RKO (cell line): ENCODE data around the gene TIMM10.
A peak's percentile ranks its signal among the peaks of the same experiment; 100 is the strongest.

ENCODE experiments used
- DNase-seq: peaks from one replicate; pipeline ENCODE4 v3.0.0-alpha.2; 2016; ENCODE audit warnings: low spot score

Gene TIMM10

DNA sequence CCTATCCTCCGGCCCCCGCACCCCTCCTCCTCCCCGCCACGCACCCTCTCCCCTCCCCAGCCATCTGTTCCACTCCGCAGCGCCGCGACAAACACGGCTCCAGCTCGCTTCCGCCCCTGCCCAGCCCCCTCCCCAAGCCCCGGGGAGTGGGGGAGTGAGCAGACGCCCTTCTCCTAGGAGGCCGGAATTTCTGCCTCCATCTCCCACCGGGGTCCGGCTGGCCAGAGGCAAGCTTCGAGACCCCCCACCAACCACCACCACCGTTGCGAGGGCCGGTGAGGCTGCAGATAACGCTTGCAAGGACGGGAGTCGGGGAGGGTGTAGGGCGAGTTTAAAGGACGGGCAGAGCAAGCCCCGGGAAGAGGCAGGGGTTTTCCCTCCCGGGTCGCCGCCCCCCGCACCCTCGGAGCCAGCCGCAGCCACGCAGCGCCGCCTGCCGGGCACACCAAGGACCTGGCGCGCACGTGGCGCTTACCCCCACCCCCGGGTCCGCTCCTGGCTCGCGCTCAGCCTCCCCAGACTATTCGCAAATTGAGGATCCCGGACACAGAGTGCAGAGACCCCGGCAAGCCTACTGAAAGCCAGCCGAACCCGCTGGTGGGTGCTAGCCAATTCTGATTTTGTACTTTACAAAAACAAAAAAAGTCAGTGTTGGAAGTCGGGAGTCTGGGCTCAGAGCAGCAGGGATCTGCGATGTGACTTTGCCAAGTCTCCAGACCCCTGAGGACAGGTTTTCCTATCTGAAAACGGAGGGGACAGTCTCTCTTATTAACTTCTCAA lies 47.6 kb downstream of the TIMM10 start:
- no peak for DNase-seq

DNA sequence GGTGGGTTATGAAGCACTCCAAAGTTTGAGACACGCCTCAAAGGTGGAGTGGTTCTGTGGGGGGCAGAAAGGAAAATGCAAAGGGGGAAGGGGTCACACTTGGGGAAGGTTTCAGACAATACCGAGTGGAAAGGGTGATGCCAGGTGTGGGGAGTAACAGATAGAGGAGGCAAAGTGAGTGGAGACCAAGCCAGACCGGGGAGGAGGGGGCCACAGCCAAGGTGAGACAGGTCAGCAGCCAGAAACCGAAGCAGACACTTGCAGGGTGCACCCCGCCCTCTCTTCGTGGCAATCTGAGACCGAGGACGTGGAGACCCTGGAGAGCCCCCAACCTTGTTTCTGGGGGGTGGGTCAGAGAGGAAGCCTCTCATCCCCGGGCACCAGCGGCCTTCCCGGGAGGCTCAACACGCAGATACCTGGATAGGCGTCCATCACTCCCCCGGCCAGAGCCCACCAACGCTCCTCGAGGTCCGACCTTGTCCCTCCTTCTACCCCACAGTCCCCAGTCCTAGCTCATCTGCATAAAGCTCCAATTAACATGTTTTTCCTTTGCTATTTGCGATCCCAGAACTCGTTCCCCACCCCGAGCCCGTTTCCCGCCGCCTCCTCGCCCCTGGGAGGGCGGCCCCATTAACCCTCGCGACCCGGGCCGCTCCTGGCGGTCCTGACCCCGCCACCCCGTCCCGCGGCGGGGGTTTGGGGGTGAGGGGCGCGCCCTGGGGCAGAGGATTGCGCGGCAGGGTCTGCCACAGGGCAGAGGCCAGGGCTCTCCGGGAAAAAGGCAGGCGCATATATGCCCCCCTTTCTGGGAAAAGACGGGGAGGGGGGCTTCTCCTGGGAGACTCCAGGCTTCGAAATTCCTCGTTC lies 48.4 kb downstream of the TIMM10 start:
- DNase-seq = no peak

DNA sequence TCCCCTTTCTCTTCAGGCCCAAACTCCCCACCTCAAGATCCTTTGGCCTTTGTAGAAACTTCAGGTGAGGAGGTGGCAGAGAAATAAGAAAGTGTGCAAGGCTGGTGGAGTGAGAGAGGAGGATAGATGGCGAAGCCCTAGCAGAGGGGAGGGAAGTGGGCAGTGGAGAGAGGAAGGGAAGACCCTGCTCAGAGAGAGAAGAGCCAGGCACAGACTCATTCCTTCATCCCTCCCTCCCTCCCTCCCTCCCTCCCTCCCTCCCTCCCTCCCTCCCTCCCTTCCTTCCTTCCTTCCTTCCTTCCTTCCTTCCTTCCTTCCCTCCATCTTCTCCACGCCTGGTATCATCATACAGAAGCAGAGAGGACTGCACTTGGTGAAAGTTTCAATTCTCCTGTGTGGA lies 49.2 kb downstream of the TIMM10 start:
- no peak for DNase-seq

DNA sequence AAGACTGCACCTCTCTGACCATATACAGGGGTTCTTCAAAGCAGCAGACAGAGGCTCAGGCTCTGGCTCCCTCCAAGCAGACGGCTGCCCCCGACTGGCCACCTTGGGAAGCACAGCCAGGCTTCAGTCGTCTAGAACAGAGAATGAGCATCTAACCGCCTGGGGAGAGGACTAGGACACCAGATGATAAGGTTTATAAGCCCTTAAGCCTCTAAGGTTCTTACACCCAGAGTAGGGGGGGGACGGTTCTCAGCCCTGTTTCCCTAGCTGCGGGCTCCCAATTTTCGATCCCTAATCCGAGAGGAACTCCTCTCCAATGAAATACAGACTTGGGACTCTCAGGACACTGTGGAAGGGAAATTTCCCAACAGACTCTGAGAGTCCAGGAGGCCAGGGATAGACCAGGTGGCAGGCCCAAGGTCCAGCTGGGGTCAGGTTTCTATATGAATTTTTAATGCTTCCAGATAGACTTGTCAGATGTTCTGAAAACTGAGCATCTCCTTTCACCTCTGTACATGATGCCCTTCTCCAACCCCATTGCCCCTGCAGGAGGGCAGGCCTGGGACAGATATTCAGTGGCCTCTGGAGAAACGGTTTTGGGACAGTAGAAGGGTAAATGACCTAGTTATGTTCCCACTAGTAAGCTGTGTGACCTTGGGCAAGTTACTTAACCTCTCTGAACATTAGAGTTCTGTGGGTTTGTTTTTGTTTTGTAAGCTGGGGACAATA lies 50.0 kb downstream of the TIMM10 start:
- peak; percentile 58 for DNase-seq

DNA sequence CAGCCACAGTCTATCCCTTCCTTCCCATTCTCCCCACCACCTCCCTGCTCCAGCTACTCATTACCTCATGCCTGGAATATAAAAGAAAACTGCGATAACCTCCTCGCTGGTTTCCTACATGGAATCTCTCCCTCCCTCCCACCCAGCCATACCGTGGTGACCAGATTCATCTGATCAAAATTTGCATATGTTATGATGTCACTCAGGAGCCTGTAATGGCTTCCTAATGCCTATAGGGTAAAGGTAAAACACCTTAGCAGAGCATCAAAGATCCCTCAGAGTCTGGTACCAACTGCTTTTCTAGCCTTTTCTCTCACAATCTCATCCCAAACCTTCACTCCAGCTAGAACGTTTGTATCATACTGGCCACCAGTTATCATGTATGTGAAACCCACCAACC lies 50.6 kb downstream of the TIMM10 start:
- DNase-seq = no peak

DNA sequence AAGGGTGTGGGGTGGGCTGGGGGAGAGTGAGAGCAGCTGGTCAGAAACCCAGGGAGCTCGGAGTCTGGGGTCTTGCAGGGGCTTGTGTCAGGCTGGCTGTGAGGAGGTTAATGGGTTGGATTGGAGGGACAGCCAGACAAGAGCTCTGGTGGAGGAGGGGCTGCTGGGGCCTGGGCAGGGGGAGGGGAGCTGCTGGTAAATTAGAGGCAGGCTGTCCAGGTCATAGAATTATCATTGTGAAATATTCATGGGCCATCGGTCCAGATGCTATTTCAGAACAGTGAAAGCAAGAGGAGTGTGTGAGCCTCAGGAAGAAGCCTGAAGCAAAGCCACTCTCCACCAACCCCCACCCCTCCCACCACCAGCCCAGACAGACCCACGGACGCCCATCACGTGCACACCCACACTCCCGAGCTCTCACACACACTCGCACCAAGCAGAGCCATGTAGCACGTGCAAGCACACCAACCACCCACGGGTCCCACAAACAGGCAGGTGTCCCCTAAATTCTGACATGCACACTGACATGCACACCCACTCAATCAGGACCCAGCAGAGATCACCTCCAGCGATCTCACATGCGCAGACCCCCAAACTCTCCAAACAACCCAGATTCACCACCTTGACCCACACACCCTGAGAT lies 51.4 kb downstream of the TIMM10 start:
- DNase-seq = no peak
